ENCODE measurements around the gene AGAP6. TPM values are rescaled to one million over a fixed set of nuclear protein-coding genes. Genes with fewer than 3 reads are reported as not detected.
"Not testable (repeated sequence)": the region's sequence is repeated elsewhere in the genome, so short reads cannot be mapped to it uniquely, and the experiment has no call there.

AGAP6 gene
- total RNA-seq, 3 donors from 2014 or later = 12.8 to 29.8 (median 26.8) TPM

GRCh38 chr10:50055494-50056292 lies 67.5 kb downstream of the AGAP6 start:
- H3K36me3 ChIP-seq; intact Hi-C loops (cut with DNase I; ENCODE audit: low total_unique reads); H3K27ac ChIP-seq; H3K4me1 ChIP-seq; H3K27me3 ChIP-seq; H3K4me3 ChIP-seq; H3K9me3 ChIP-seq; DNase-seq (ENCODE audit: low spot score in 2 of 2): not testable (repeated sequence)

DNA sequence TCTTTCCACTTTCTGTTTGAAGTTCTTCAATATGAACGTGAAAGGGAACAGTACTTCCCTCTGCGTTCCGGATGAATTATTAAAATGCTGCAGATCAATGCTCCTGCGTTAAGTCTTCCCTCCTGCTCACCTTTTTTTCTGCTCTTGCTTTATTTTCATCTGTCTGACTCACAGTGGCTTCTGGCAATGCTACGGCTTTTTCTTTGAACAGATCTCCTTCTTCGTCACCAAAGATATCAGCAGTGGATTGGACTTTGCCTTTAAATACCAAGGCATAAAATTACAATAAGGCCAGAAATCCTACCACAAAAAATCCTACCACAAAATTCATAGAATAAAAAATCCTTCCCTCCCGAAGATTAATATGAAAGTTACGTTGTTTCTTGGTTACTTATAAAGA lies 68.4 kb downstream of the AGAP6 start:
- intact Hi-C loops (cut with DNase I; ENCODE audit: low total_unique reads); H3K36me3 ChIP-seq; H3K27me3 ChIP-seq; H3K4me3 ChIP-seq; H3K9me3 ChIP-seq; DNase-seq (ENCODE audit: low spot score in 2 of 2); H3K4me1 ChIP-seq; H3K27ac ChIP-seq: not testable (repeated sequence)

GRCh38 chr10:50058727-50059126 lies 70.5 kb downstream of the AGAP6 start:
- H3K27ac ChIP-seq; H3K9me3 ChIP-seq; intact Hi-C loops (cut with DNase I; ENCODE audit: low total_unique reads); H3K4me3 ChIP-seq; H3K36me3 ChIP-seq; DNase-seq (ENCODE audit: low spot score in 2 of 2); H3K4me1 ChIP-seq; H3K27me3 ChIP-seq: not testable (repeated sequence)

DNA sequence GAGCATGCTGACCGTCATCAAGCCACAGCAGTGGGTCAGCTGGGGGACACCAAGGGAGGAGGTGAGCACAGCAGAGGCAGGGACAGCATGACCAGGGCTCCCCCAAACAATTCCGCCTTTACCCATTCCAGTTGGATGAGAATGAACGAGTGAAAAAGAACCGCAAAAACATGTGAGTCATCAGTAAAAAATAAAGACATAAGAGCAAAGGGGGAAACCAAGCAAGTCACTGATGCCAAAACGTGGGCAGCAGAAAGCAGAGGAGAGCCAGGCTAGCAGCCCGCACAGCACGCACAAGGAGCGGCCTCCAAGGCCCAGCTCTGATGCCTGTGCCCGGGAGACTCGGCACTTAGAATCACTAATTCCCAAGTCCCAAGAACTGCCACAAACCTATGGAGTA lies 71.7 kb downstream of the AGAP6 start:
- H3K36me3 ChIP-seq; H3K27ac ChIP-seq; H3K4me3 ChIP-seq; DNase-seq (ENCODE audit: low spot score in 2 of 2); H3K9me3 ChIP-seq; intact Hi-C loops (cut with DNase I; ENCODE audit: low total_unique reads); H3K4me1 ChIP-seq; H3K27me3 ChIP-seq: not testable (repeated sequence)

Other genes with a start within 250 kb of the AGAP6 start
- not detected for gene OGDHL, start 226.1 kb upstream of the AGAP6 start, total RNA-seq
- 10 to 100 TPM; 24.3 to 45.4 (median 31.5) TPM for gene PARG, start 46.4 kb upstream of the AGAP6 start, total RNA-seq
- gene TIMM23B, start 46.4 kb upstream of the AGAP6 start, total RNA-seq = 10 to 100 TPM; 15.0 to 29.7 (median 24.6) TPM
- gene WASHC2A, start 79.5 kb downstream of the AGAP6 start, total RNA-seq = 10 to 100 TPM; 40.1 to 52.5 (median 41.3) TPM